GM23338 (cell line): ENCODE measurements around the gene WFDC12.

Source experiments
- EZH2 ChIP-seq: fragments of 200-600 bp; sonication (generic); IDR thresholded peaks from one replicate; pipeline ENCODE4 v1.8.0; 2017; ENCODE audit warnings: antibody characterized with exemption, mild to moderate bottlenecking, low read depth; ENCODE audit not compliant: unreplicated experiment
- EZH2phosphoT487 ChIP-seq: fragments of 200-600 bp; sonication (generic); IDR thresholded peaks from one replicate; pipeline ENCODE4 v1.8.1; 2018; ENCODE audit warnings: antibody characterized with exemption; ENCODE audit not compliant: unreplicated experiment
- POLR2AphosphoS5 ChIP-seq: IDR thresholded peaks from 2 replicates; pipeline ENCODE4 v1.6.1; 2016; ENCODE audit warnings: antibody characterized with exemption, low read depth
- TF ChIP-seq, protein P1 (sequence below), 2 experiments: fragments of 200-600 bp in 1 of 2; sonication (generic) in 1 of 2; conservative IDR thresholded peaks; 2 replicates each; pipeline versions ENCODE4 v1.5.1 to v1.6.1; 2016 to 2017; ENCODE audit warnings: antibody characterized with exemption in 2 of 2, low read depth in 2 of 2, mild to moderate bottlenecking in 2 of 2, moderate library complexity in 1 of 2
- TF ChIP-seq, protein P2 (sequence below): IDR thresholded peaks from one replicate; pipeline ENCODE4 v1.6.1; 2018; ENCODE audit warnings: antibody characterized with exemption; ENCODE audit not compliant: unreplicated experiment

DNA sequence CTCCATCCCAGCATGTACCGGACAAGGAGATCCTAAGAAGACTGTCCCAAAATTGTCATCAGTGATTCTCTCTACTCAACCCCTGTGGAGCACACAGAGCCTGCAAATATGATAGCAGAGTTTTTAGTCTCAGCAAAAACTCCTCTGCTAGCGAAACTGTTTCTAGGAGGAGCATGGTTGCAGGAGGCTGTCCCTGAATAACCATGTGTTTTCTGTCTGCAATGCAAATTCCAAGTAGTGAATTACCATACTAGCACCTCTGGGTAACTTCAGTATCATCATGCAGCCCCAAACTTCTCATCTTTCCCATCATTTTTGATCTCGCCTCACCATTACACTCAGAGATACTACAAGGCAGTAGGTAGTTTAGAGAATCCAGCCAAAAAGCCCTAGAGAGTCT is 24.8 kb upstream of the WFDC12 start:
- TF ChIP-seq, protein P1, sequence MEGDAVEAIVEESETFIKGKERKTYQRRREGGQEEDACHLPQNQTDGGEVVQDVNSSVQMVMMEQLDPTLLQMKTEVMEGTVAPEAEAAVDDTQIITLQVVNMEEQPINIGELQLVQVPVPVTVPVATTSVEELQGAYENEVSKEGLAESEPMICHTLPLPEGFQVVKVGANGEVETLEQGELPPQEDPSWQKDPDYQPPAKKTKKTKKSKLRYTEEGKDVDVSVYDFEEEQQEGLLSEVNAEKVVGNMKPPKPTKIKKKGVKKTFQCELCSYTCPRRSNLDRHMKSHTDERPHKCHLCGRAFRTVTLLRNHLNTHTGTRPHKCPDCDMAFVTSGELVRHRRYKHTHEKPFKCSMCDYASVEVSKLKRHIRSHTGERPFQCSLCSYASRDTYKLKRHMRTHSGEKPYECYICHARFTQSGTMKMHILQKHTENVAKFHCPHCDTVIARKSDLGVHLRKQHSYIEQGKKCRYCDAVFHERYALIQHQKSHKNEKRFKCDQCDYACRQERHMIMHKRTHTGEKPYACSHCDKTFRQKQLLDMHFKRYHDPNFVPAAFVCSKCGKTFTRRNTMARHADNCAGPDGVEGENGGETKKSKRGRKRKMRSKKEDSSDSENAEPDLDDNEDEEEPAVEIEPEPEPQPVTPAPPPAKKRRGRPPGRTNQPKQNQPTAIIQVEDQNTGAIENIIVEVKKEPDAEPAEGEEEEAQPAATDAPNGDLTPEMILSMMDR (conservative IDR thresholded peaks at IDR 0.05; ENCODE audit: low read depth in 2 of 2): no peak
- TF ChIP-seq POLR2AphosphoS5: no peak
- no peak for TF ChIP-seq EZH2phosphoT487
- TF ChIP-seq, protein P2, sequence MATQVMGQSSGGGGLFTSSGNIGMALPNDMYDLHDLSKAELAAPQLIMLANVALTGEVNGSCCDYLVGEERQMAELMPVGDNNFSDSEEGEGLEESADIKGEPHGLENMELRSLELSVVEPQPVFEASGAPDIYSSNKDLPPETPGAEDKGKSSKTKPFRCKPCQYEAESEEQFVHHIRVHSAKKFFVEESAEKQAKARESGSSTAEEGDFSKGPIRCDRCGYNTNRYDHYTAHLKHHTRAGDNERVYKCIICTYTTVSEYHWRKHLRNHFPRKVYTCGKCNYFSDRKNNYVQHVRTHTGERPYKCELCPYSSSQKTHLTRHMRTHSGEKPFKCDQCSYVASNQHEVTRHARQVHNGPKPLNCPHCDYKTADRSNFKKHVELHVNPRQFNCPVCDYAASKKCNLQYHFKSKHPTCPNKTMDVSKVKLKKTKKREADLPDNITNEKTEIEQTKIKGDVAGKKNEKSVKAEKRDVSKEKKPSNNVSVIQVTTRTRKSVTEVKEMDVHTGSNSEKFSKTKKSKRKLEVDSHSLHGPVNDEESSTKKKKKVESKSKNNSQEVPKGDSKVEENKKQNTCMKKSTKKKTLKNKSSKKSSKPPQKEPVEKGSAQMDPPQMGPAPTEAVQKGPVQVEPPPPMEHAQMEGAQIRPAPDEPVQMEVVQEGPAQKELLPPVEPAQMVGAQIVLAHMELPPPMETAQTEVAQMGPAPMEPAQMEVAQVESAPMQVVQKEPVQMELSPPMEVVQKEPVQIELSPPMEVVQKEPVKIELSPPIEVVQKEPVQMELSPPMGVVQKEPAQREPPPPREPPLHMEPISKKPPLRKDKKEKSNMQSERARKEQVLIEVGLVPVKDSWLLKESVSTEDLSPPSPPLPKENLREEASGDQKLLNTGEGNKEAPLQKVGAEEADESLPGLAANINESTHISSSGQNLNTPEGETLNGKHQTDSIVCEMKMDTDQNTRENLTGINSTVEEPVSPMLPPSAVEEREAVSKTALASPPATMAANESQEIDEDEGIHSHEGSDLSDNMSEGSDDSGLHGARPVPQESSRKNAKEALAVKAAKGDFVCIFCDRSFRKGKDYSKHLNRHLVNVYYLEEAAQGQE: no peak
- no peak for TF ChIP-seq EZH2
